ENCODE measurements around the gene CSMD2. TPM values are rescaled to one million over a fixed set of nuclear protein-coding genes. Genes with fewer than 3 reads are reported as not detected.

CSMD2 gene
- total RNA-seq, 1 experiment from 2014 or later, result 0.22 TPM

- Histone ChIP-seq H3K4me1 (ENCODE audit: control insufficient read depth in 1 of 2, insufficient read depth in 2 of 2, low read length in 2 of 2) (no peaks in the 10 kb centered on the region), H3K4me2 (ENCODE audit: low read length) (no peak overlapping the region), H3K9me2 (ENCODE audit: insufficient read depth) (no peaks in the 10 kb centered on the region), H3K9ac (ENCODE audit: low read length) (no peak overlapping the region), H3K27ac (ENCODE audit: low read depth, low read length) (no peak overlapping the region), H2AFZ (ENCODE audit: low read depth, low read length, poor library complexity, severe bottlenecking) (no peak overlapping the region), H4K20me1 (ENCODE audit: insufficient read depth) (no peaks in the 10 kb centered on the region), H3K9me3 (ENCODE audit: control insufficient read depth in 1 of 2, insufficient read depth in 1 of 2, low read depth in 1 of 2, low read length in 2 of 2) (no peaks in the 10 kb centered on the region), H3K4me3 (replicated peaks in 1 of 2; ENCODE audit: low read depth in 1 of 2, low read length in 2 of 2) (no peak overlapping the region), H3K36me3 (ENCODE audit: control insufficient read depth in 1 of 2, insufficient read depth in 2 of 2, low read length in 2 of 2) (no peaks in the 10 kb centered on the region), H3K27me3 (ENCODE audit: insufficient read depth, low read length) (peaks cover 24% of the 10 kb centered on the region; the same call in 1 of the 2 replicates), H3K79me2 (ENCODE audit: insufficient read depth, low read length) (no peaks in the 10 kb centered on the region)
- BruUV-seq (replicated peaks), result no TSS peak
- DNase-seq (ENCODE audit: low read depth, low spot score) (no peak), ATAC-seq (no peak)
- ChIA-PET CTCF (no interaction called here), RAD21 (ENCODE audit: low non-redundant PET in 1 of 2, low total read pairs in 2 of 2, uncharacterized antibody in 2 of 2, unreplicated experiment in 2 of 2) (no interaction called here), POLR2A (no interaction called here)
- TF ChIP-seq, protein P1, sequence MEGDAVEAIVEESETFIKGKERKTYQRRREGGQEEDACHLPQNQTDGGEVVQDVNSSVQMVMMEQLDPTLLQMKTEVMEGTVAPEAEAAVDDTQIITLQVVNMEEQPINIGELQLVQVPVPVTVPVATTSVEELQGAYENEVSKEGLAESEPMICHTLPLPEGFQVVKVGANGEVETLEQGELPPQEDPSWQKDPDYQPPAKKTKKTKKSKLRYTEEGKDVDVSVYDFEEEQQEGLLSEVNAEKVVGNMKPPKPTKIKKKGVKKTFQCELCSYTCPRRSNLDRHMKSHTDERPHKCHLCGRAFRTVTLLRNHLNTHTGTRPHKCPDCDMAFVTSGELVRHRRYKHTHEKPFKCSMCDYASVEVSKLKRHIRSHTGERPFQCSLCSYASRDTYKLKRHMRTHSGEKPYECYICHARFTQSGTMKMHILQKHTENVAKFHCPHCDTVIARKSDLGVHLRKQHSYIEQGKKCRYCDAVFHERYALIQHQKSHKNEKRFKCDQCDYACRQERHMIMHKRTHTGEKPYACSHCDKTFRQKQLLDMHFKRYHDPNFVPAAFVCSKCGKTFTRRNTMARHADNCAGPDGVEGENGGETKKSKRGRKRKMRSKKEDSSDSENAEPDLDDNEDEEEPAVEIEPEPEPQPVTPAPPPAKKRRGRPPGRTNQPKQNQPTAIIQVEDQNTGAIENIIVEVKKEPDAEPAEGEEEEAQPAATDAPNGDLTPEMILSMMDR (IDR thresholded peaks at IDR 0.05 in 2 of 3, conservative IDR thresholded peaks at IDR 0.05 in 1 of 3; ENCODE audit: borderline replicate concordance in 1 of 3, insufficient read depth in 1 of 3, low read depth in 2 of 3, low read length in 2 of 3), result no peak
- TF ChIP-seq SP1 (IDR thresholded peaks at IDR 0.05; ENCODE audit: low read depth) (no peak), SRF (IDR thresholded peaks at IDR 0.05; ENCODE audit: low read depth) (no peak), ZNF274 (IDR thresholded peaks at IDR 0.05; ENCODE audit: low read depth, low read length) (no peak), CEBPB (IDR thresholded peaks at IDR 0.05; ENCODE audit: low read depth) (no peak), EZH2 (IDR thresholded peaks at IDR 0.05) (no peak), MAX (IDR thresholded peaks at IDR 0.05) (no peak), ELF1 (IDR thresholded peaks at IDR 0.05; ENCODE audit: borderline replicate concordance, low read depth) (no peak), EZH2phosphoT487 (IDR thresholded peaks at IDR 0.05; ENCODE audit: borderline replicate concordance) (no peak)
- intact Hi-C loops (cut with micrococcal nuclease), result no loop called here
Observed at GRCh38 chr1:33932871-33933270, 232.2 kb downstream of the CSMD2 start.

GRCh38 chr1:33931111-33931475 lies 233.9 kb downstream of the CSMD2 start:
- no peak overlapping the region for H3K9ac ChIP-seq (ENCODE audit: low read length)
- ChIA-PET CTCF (no interaction called here), POLR2A (no interaction called here), RAD21 (ENCODE audit: low non-redundant PET in 1 of 2, low total read pairs in 2 of 2, uncharacterized antibody in 2 of 2, unreplicated experiment in 2 of 2) (no interaction called here)
- no peak overlapping the region for H2AFZ ChIP-seq (ENCODE audit: low read depth, low read length, poor library complexity, severe bottlenecking)
- no peaks in the 10 kb centered on the region for H3K9me3 ChIP-seq (ENCODE audit: control insufficient read depth in 1 of 2, insufficient read depth in 1 of 2, low read depth in 1 of 2, low read length in 2 of 2)
- no peaks in the 10 kb centered on the region for H3K9me2 ChIP-seq (ENCODE audit: insufficient read depth)
- H4K20me1 ChIP-seq (ENCODE audit: insufficient read depth), result no peaks in the 10 kb centered on the region
- ATAC-seq (no peak), DNase-seq (ENCODE audit: low read depth, low spot score) (no peak)
- no peak overlapping the region for H3K27ac ChIP-seq (ENCODE audit: low read depth, low read length)
- BruUV-seq (replicated peaks), result no TSS peak
- H3K36me3 ChIP-seq (ENCODE audit: control insufficient read depth in 1 of 2, insufficient read depth in 2 of 2, low read length in 2 of 2), result no peaks in the 10 kb centered on the region
- no peaks in the 10 kb centered on the region for H3K79me2 ChIP-seq (ENCODE audit: insufficient read depth, low read length)
- H3K4me2 ChIP-seq (ENCODE audit: low read length), result no peak overlapping the region
- intact Hi-C loops (cut with micrococcal nuclease), result no loop called here
- H3K4me3 ChIP-seq (replicated peaks in 1 of 2; ENCODE audit: low read depth in 1 of 2, low read length in 2 of 2), result no peak overlapping the region
- H3K27me3 ChIP-seq (ENCODE audit: insufficient read depth, low read length), result peaks cover 24% of the 10 kb centered on the region; the same call in 1 of the 2 replicates
- H3K4me1 ChIP-seq (ENCODE audit: control insufficient read depth in 1 of 2, insufficient read depth in 2 of 2, low read length in 2 of 2), result no peaks in the 10 kb centered on the region
- no peak for TF ChIP-seq FOSL1 (IDR thresholded peaks at IDR 0.05; ENCODE audit: low read depth)
- TF ChIP-seq SRF (IDR thresholded peaks at IDR 0.05; ENCODE audit: low read depth), result no peak
- no peak for TF ChIP-seq CBX3 (IDR thresholded peaks at IDR 0.05; ENCODE audit: low read depth)
- TF ChIP-seq EZH2phosphoT487 (IDR thresholded peaks at IDR 0.05; ENCODE audit: borderline replicate concordance), result no peak
- no peak for TF ChIP-seq EZH2 (IDR thresholded peaks at IDR 0.05)
- no peak for TF ChIP-seq POLR2AphosphoS5 (IDR thresholded peaks at IDR 0.05; ENCODE audit: low read depth, low read length)
- no peak for TF ChIP-seq RAD21 (IDR thresholded peaks at IDR 0.05; ENCODE audit: low read depth)
- TF ChIP-seq CEBPB (IDR thresholded peaks at IDR 0.05; ENCODE audit: low read depth), result no peak
- TF ChIP-seq EGR1 (IDR thresholded peaks at IDR 0.05; ENCODE audit: low read depth), result no peak
- TF ChIP-seq ELF1 (IDR thresholded peaks at IDR 0.05; ENCODE audit: borderline replicate concordance, low read depth), result no peak
- no peak for TF ChIP-seq POLR2A (IDR thresholded peaks at IDR 0.05; ENCODE audit: borderline replicate concordance, extremely low read depth, insufficient read depth, insufficient read length)
- TF ChIP-seq, protein P1 (IDR thresholded peaks at IDR 0.05 in 2 of 3, conservative IDR thresholded peaks at IDR 0.05 in 1 of 3; ENCODE audit: borderline replicate concordance in 1 of 3, insufficient read depth in 1 of 3, low read depth in 2 of 3, low read length in 2 of 3), result no peak
- no peak for TF ChIP-seq JUND (IDR thresholded peaks at IDR 0.05)
- TF ChIP-seq, protein P2, sequence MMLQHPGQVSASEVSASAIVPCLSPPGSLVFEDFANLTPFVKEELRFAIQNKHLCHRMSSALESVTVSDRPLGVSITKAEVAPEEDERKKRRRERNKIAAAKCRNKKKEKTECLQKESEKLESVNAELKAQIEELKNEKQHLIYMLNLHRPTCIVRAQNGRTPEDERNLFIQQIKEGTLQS (IDR thresholded peaks at IDR 0.05), result no peak
- TF ChIP-seq ZNF274 (IDR thresholded peaks at IDR 0.05; ENCODE audit: low read depth, low read length), result no peak
- TF ChIP-seq YY1 (IDR thresholded peaks at IDR 0.05; ENCODE audit: extremely low read depth, insufficient replicate concordance, low read depth, low read length), result no peak
